GM12873 (cell line): Measurements from ENCODE around the gene UBR7.

Experiments
- TF ChIP-seq, protein P1 (sequence below): IDR thresholded peaks from 2 replicates; pipeline ENCODE4 v1.5.1; 2012; ENCODE audit warnings: low read depth, mild to moderate bottlenecking, moderate library complexity, low read length, control low read depth; ENCODE audit not compliant: insufficient read depth; ENCODE audit errors: missing control alignments

The UBR7 gene

DNA sequence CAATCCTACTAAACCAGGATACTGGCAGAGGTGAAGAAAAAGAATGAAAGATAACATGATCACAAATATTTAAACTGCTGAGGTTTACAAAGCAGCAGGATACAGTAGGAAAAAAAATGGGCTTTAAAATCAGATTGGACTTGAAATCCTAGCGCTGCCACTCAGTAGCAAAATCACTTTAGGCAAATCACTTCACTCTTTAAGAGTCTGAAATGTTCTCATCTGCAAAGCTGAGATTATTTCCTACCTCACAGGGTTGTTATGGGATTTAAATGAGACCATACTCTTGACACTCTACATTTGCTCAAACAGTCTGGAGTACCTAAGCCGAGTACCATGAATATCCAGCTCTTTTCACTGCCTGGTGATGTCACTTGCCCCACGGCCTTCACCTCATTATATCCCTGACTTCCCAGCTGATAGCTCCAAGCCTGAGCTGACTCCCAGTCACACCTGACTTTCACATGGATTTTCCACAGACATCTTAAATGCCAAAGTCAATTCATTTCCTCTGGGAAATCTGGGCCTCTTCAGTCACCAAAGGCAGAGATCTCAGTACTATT, 60.2 kb downstream of the UBR7 start:
- TF ChIP-seq, protein P1, sequence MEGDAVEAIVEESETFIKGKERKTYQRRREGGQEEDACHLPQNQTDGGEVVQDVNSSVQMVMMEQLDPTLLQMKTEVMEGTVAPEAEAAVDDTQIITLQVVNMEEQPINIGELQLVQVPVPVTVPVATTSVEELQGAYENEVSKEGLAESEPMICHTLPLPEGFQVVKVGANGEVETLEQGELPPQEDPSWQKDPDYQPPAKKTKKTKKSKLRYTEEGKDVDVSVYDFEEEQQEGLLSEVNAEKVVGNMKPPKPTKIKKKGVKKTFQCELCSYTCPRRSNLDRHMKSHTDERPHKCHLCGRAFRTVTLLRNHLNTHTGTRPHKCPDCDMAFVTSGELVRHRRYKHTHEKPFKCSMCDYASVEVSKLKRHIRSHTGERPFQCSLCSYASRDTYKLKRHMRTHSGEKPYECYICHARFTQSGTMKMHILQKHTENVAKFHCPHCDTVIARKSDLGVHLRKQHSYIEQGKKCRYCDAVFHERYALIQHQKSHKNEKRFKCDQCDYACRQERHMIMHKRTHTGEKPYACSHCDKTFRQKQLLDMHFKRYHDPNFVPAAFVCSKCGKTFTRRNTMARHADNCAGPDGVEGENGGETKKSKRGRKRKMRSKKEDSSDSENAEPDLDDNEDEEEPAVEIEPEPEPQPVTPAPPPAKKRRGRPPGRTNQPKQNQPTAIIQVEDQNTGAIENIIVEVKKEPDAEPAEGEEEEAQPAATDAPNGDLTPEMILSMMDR = no peak

DNA sequence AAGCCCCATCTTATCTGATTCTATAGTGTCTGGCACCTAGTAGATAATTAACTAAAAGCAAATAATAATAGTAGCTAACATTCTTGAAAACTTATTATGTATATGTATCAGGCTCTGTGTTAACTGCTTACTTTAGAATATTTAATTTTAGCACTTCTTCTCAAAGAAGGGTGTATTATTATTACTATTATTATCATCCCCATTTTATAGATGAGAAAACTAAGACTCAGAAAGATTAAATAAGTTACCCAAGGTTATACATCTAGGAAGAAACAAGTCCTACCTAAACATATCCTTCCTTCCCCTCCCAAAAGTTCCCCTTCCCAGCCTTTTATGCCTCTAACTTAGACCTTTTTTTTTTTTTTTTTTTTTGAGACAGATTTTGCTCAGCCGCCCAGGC, 61.4 kb downstream of the UBR7 start:
- TF ChIP-seq, protein P1 = no peak

DNA sequence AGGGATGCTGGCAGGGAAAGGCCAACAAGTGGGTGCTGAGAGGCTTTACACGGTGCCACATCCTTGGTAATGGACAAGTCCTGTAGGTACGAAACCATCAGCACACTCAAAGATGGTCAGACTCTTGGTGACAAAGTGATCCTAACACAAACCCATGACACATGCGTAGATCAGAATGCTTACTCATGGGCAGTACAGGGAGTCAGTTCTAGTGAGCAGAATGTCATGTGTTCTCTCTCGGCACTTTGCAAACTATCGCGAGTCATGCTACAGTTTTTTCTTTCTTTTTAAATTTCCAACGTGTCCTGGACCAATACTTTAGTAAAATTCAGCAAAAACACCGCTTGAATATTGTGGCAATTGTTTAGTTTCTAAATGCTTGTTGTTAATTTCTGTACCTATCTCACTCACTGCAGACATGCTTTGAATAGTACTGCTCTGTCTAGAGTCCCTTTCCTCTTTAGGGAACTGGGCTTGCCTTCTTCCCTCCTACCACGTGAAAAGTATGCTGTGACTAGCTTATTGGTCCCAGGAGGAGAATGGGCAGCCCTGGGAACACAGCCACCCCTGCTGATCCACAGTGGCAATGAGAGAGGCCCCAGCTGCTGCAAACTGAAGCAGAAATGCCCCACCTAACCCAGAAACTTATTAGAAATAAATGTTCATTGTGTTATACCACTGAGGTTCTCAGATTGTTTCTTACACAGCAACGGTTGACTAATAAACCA, 62.4 kb downstream of the UBR7 start:
- TF ChIP-seq, protein P1 = no peak

DNA sequence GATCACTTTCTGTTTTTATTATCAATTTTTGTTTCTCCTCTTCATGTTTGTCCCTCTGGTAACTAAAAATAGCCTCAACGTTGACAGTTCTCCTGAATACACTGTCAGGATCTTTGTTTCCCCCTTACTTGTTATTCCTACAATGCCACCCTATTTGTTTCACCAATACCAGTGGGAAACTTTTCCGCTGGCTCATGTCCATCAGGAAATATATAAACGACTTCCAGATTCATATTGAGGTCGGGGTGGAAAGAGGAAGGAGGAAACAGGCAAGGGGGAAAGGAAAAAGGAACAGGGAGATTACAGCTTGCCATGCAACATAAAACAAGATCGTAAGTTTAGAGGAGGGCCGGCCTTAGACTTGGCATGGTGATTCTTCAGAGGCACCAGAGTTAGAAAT, 64.1 kb downstream of the UBR7 start:
- TF ChIP-seq, protein P1 = no peak

DNA sequence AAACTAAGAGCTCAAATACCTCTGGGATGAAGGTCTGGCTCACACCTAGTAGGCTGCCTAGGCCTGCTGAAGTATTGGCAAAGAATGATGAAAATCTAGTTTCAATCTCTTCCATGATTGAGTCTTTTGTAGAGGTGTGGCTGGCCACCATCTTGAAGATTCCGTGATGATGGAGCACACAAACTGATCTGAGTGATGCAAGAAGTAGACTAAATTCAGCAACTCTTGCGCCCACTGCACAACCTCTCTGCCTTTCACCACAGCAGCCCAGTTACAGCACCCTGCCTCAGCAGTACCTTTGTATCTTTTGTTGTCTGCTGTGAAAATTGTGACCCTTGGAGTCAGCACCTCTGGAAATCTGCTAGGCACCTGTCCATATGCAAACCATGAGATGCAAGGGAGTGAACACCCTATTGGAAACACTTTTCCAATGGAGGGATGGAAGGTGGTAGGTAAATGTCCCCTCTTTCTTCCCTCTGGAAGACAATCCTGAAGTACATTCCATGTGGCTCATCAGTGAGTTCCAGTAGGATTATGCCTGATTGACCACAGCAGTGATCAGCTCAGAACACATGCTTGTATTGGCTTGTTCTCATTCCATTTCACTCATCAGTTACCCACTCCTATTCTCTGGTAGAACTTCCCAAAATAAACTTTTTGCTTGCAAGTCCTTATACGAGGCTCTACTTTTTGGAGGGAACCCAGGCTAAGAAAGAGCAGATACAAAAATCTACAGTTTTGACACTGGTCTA, 67.2 kb downstream of the UBR7 start:
- TF ChIP-seq, protein P1 = no peak

DNA sequence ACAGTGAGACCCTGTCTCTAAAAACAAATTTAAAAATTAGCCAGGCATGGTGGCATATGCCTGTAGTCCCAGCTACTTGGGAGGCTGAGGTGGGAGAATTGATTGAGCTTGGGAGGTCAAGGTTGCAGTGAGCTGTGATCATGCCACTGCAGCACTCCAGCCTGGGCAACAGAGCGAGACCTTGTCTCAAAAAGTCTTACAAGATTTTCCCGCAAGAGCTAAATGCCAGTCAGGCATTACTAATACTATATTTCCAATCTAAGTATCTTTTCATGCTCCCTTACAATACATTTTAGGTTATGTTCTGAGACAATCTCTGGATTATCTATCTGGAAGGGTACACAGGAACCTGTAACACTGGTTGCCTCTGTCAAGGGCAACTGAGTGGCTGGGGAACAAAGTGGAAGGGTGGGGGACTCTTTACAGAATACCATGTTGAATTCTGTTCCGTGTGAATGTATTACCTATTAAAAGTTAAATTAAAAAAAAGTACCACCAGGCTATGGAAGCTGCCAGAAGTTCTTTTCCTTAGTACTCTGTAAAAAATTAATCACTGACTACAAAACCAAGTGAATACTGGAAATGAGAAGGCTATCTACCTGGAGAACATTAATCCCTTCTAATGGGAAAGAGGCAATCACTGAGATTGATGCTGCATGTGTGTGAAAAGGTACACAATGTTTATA, 69.1 kb downstream of the UBR7 start:
- TF ChIP-seq, protein P1 = no peak
